Measurements from ENCODE around the gene PTPRB.

PTPRB gene

DNA sequence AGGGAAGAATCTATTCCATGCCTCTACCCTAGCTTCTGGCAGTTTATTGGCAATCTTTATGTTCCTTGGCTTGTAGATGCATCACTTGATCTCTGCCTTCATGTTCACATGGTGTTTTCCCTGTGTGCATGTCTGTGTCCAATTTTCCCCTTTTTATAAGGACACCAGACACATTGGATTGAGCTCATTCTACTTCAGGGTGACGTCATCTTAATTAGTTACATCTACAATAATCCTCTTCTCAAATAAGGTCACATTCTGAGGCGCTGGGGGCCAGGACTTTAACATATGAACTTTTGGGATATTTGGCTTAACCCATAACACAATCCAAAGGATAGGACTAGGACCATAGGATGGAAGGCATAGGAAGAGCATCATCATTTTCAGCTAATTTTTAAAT lies 169.8 kb downstream of the PTPRB start:
- in situ Hi-C loops (cut with MboI; ENCODE audit: low sequenced_read_pairs): no loop called here

DNA sequence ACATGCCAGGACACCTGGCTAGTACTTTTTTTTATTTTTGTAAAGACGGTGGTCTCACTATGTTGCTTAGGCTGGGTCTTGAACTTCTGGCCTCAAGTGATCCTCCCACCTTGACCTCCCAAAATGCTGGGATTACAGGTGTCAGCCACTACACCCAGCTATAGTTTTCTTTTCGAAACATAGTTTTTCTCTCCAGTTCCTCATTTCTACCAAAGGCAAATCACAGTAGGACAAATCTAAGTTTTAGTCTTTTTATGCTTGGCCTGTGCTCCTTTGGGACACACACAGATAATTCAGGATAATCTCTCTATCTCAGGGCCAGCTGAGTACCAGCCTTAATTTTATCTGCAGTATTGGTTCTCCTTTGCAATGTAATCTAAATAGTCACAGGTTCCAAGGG lies 170.5 kb downstream of the PTPRB start:
- in situ Hi-C loops (cut with MboI; ENCODE audit: low sequenced_read_pairs): no loop called here

Measured in HL-60/S4 (cell line).